Thoracic aorta endothelial cell (primary cell): ENCODE measurements around the gene SLC13A2. TPM values are rescaled to one million over a fixed set of nuclear protein-coding genes. Genes with fewer than 3 reads are reported as not detected.

Source experiments
- total RNA-seq: library from RNA; depleted of rRNA; stranded (reverse); fragments of >200 nt; gene quantifications from 2 replicates; pipeline ENCODE4 v1.2.3, GENCODE V29; 2012

The SLC13A2 gene, protein sequence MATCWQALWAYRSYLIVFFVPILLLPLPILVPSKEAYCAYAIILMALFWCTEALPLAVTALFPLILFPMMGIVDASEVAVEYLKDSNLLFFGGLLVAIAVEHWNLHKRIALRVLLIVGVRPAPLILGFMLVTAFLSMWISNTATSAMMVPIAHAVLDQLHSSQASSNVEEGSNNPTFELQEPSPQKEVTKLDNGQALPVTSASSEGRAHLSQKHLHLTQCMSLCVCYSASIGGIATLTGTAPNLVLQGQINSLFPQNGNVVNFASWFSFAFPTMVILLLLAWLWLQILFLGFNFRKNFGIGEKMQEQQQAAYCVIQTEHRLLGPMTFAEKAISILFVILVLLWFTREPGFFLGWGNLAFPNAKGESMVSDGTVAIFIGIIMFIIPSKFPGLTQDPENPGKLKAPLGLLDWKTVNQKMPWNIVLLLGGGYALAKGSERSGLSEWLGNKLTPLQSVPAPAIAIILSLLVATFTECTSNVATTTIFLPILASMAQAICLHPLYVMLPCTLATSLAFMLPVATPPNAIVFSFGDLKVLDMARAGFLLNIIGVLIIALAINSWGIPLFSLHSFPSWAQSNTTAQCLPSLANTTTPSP
- total RNA-seq, result not detected in 2 replicates

DNA sequence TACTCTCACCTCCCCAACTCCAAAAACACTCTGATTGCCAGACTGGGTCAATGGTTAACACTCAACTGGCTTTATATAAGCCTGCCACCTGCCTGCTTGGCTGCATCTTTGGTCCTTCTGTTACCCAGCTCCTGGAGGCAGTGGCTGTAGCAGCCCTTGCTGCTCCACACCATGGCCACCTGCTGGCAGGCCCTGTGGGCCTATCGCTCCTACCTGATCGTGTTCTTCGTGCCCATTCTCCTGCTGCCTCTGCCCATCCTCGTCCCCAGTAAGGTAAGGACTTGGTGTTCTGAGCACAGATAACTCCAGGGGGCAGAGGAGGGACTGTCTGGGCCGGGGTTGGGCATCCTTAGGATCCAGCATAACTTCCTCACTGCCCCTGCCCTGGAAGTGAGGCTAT, at the start of gene SLC13A2:
TSS of gene SLC13A2 (plus strand) at position 103 of the 400 bp plus-strand sequence. CDS start at position 172, 69 bp downstream.

DNA sequence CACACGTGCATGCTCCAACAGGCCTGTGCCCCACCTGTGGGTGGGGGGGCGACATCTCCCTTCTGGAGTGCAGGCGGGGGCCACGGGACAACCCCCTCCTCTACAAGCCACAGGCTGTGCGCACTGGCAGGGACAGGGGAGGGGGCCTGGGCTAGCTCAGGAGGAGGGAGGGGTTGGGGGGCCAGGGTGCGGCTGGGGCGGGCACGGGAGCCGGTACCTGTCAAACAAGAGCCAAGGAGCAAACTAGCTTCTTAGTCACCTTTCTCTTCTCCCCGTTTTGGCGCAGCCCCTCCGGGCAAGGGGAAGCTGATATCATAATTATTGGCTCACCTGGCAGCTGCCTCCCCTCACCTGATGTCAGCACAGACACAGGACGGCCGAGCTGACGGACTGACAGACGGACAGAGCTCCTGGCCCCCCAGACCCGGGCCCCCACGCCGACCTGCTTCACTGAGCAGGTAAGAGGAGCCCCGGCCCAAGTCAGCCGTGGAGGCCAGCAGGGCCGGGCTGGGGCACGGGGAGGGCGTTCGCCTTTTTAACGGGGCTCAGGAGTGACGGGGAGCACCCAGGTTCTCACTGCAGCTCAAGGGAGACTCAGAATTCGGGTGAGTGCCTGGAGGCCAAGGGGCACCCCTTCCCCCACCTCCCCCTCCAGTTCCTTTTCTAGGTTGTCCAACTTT, 32.7 kb downstream of the SLC13A2 start, which contains the start of gene FOXN1:
TSS of gene FOXN1 (plus strand) at position 363 of the 680 bp plus-strand sequence. CDS start 17,622 bp downstream, outside the sequence.

Other genes starting within 250 kb of the SLC13A2 start
- 29.9 and 55.8 TPM in 2 replicates for gene TMEM97, start 154.4 kb upstream of the SLC13A2 start, total RNA-seq
- gene IFT20, start 138.2 kb upstream of the SLC13A2 start, total RNA-seq, result 39.3 and 52.8 TPM in 2 replicates
- gene TNFAIP1, start 137.9 kb upstream of the SLC13A2 start, total RNA-seq, result 47.9 and 50.8 TPM in 2 replicates
- 79.1 and 98.4 TPM in 2 replicates for gene POLDIP2, start 116.1 kb upstream of the SLC13A2 start, total RNA-seq
- gene SEBOX, start 108.4 kb upstream of the SLC13A2 start, total RNA-seq, result not detected in 2 replicates
- 0.07 and 0.13 TPM in 2 replicates for gene VTN, start 103.3 kb upstream of the SLC13A2 start, total RNA-seq
- gene SARM1, start 102.0 kb upstream of the SLC13A2 start, total RNA-seq, result 4.4 and 5.8 TPM in 2 replicates
- 3.6 and 6.5 TPM in 2 replicates for gene SLC46A1, start 67.4 kb upstream of the SLC13A2 start, total RNA-seq
- not detected in 2 replicates for gene FOXN1, start 32.7 kb downstream of the SLC13A2 start, total RNA-seq
- 14.1 and 19.3 TPM in 2 replicates for gene UNC119, start 79.0 kb downstream of the SLC13A2 start, total RNA-seq
- 43.0 and 62.8 TPM in 2 replicates for gene PIGS, start 97.9 kb downstream of the SLC13A2 start, total RNA-seq
- gene ALDOC, start 103.3 kb downstream of the SLC13A2 start, total RNA-seq, result 17.7 and 23.4 TPM in 2 replicates
- 45.1 and 65.0 TPM in 2 replicates for gene SPAG5, start 125.4 kb downstream of the SLC13A2 start, total RNA-seq
- gene RSKR, start 140.5 kb downstream of the SLC13A2 start, total RNA-seq, result 12.6 and 12.7 TPM in 2 replicates
- 213 TPM in 2 replicates for gene BLTP2, start 171.5 kb downstream of the SLC13A2 start, total RNA-seq
- gene SDF2, start 188.3 kb downstream of the SLC13A2 start, total RNA-seq, result 31.2 and 36.7 TPM in 2 replicates
- gene SUPT6H, start 188.6 kb downstream of the SLC13A2 start, total RNA-seq, result 55.9 and 65.0 TPM in 2 replicates
- gene PROCA1, start 238.2 kb downstream of the SLC13A2 start, total RNA-seq, result 1.1 and 1.3 TPM in 2 replicates
- 24.9 and 96.6 TPM in 2 replicates for gene RAB34, start 244.2 kb downstream of the SLC13A2 start, total RNA-seq
- 554 and 645 TPM in 2 replicates for gene RPL23A, start 246.3 kb downstream of the SLC13A2 start, total RNA-seq